ENCODE results near the gene IPO4.

The IPO4 gene

GRCh38 chr14:24216345-24216699, 27.7 kb upstream of the IPO4 start:
- H3K36me3 ChIP-seq (ENCODE audit: control insufficient read depth, insufficient read depth, low read length) = no peaks in the 10 kb centered on the region
- H3K4me3 ChIP-seq (ENCODE audit: low read depth, low read length) = peak overlapping the region; percentile 71
- H3K79me2 ChIP-seq = peaks cover 32% of the 10 kb centered on the region
- no peaks in the 10 kb centered on the region for H3K27me3 ChIP-seq (ENCODE audit: control insufficient read depth, insufficient read depth, low read length)
- peak overlapping the region; percentile 93 for H3K27ac ChIP-seq
- H3K9ac ChIP-seq = no peak overlapping the region
- H3K4me1 ChIP-seq = peaks cover 8% of the 10 kb centered on the region
- TF ChIP-seq, protein P1, sequence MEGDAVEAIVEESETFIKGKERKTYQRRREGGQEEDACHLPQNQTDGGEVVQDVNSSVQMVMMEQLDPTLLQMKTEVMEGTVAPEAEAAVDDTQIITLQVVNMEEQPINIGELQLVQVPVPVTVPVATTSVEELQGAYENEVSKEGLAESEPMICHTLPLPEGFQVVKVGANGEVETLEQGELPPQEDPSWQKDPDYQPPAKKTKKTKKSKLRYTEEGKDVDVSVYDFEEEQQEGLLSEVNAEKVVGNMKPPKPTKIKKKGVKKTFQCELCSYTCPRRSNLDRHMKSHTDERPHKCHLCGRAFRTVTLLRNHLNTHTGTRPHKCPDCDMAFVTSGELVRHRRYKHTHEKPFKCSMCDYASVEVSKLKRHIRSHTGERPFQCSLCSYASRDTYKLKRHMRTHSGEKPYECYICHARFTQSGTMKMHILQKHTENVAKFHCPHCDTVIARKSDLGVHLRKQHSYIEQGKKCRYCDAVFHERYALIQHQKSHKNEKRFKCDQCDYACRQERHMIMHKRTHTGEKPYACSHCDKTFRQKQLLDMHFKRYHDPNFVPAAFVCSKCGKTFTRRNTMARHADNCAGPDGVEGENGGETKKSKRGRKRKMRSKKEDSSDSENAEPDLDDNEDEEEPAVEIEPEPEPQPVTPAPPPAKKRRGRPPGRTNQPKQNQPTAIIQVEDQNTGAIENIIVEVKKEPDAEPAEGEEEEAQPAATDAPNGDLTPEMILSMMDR (IDR thresholded peaks at IDR 0.05) = no peak
- H2AFZ ChIP-seq = no peak overlapping the region
- H3K9me3 ChIP-seq (ENCODE audit: control insufficient read depth, low read length) = no peaks in the 10 kb centered on the region
- peak overlapping the region; percentile 82 for H3K4me2 ChIP-seq (ENCODE audit: low read length)

GRCh38 chr14:24215495-24216344, 27.1 kb upstream of the IPO4 start, which contains the start of gene MDP1:
MDP1 (minus strand) TSS chr14:24216066; CDS start chr14:24215955, 111 bp downstream.
- Histone ChIP-seq H3K9me3 (ENCODE audit: control insufficient read depth, low read length) (no peaks in the 10 kb centered on the region), H3K9ac (peak within 1 kb of the TSS; percentile 57), H3K4me1 (peaks cover 8% of the 10 kb centered on the region), H3K27ac (peak within 1 kb of the TSS; percentile 93), H3K36me3 (ENCODE audit: control insufficient read depth, insufficient read depth, low read length) (no peaks in the 10 kb centered on the region), H3K4me3 (ENCODE audit: low read depth, low read length) (peak within 1 kb of the TSS; percentile 71), H3K27me3 (ENCODE audit: control insufficient read depth, insufficient read depth, low read length) (no peaks in the 10 kb centered on the region), H3K79me2 (peaks cover 32% of the 10 kb centered on the region), H3K4me2 (ENCODE audit: low read length) (peak within 1 kb of the TSS; percentile 82), H2AFZ (peak within 1 kb of the TSS; percentile 92)
- TF ChIP-seq, protein P1 (IDR thresholded peaks at IDR 0.05) = peak; percentile 77

DNA sequence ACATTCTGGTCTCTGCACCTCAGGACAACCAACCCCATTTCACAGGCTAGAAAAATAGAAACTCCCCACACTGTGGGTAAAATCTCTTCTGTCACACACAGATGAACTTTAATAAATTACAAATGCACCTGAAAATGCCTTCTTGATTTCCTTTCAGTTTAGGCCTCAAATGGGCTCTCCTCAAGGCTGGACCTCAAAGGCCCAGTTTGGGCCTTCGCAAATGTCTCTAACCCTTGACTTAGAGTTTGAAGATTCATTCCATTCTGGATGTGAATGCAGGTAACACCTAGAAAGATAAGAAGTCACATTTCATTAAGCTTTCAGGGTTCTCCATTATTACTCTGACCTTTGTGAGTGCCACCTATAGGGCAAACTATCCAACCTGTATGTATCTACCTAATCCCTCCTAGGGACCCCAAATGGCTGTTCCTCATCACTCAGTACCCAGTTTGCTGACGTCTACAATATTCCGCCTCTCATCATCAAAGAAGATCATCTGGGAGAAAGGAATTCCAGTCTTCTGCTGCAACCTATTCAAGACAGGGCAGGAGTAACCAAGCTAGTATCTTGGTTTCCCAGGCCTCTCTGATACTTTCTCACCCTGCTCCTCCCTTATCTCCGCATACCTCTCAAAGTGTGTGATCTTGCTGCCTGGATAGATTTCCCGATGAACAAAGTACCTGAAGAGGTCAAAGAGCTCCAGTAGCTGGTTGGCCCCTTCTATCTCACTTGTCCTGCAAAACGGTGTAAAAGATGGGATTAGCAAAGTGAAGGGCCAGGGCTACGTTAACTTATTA, 25.4 kb upstream of the IPO4 start:
- Histone ChIP-seq H3K9me3 (ENCODE audit: control insufficient read depth, low read length) (no peaks in the 10 kb centered on the region), H3K36me3 (ENCODE audit: control insufficient read depth, insufficient read depth, low read length) (no peaks in the 10 kb centered on the region), H3K27me3 (ENCODE audit: control insufficient read depth, insufficient read depth, low read length) (no peaks in the 10 kb centered on the region), H3K79me2 (peaks cover 24% of the 10 kb centered on the region), H2AFZ (peak overlapping the region; percentile 90), H3K4me3 (ENCODE audit: low read depth, low read length) (peak overlapping the region; percentile 91), H3K27ac (peak overlapping the region; percentile 98), H3K9ac (no peak overlapping the region), H3K4me2 (ENCODE audit: low read length) (peak overlapping the region; percentile 64), H3K4me1 (peaks cover 8% of the 10 kb centered on the region)
- TF ChIP-seq, protein P1 (IDR thresholded peaks at IDR 0.05) = no peak

DNA sequence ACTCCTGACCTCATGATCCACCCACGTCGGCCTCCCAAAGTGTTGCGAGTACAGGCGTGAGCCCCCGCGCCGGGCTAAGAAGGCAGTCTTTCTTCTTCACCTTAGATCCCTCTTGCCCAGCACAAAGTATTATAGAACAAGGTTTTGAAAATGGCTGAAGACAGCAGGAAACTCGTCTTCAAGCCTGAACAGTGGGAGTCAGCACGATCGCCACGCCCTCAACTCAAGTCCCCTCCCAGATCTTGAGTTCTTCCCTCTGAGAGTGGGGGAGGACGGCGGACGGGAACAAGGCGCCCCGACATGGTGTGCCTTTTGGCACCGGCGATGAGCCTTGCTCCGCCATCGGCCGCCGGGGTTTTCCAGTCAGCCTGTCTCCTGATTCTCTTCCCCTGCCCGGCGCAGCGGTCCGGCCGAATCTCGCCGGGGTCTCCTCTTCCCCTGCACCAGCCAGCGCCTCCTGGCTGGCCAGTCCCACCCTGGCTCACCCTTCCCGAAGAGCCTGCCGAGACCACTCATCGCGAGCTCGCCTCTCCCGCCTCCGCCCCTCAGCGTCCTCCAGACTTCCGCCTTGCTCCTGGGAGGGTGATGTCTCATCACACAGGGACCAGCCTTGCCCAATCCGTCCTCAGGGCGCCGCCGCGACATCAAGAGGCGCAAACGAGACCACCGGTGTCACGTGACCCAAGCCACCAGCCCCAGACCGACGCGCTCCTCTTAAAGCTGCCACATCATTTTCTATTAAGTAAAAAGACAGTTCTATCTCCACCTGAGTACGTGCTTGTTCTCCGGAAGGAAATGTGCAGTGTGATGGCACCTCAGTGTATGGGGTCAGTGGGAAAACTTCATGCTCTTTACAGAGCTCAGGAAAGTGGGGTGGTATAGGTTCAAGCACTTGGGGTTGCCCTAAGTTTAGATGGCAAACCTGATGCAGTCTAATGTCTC, 24.6 kb upstream of the IPO4 start, which contains the start of gene CHMP4A:
Gene CHMP4A (minus strand): TSS at position 565 of the 942 bp plus-strand sequence. CDS start 49 bp downstream, at position 516.
- Histone ChIP-seq H2AFZ (peak within 1 kb of the TSS; percentile 90), H3K4me2 (ENCODE audit: low read length) (peak within 1 kb of the TSS; percentile 64), H3K36me3 (ENCODE audit: control insufficient read depth, insufficient read depth, low read length) (no peaks in the 10 kb centered on the region), H3K4me3 (ENCODE audit: low read depth, low read length) (peak within 1 kb of the TSS; percentile 91), H3K79me2 (peaks cover 17% of the 10 kb centered on the region), H3K27me3 (ENCODE audit: control insufficient read depth, insufficient read depth, low read length) (no peaks in the 10 kb centered on the region), H3K9ac (peak within 1 kb of the TSS; percentile 88), H3K4me1 (peaks cover 8% of the 10 kb centered on the region), H3K9me3 (ENCODE audit: control insufficient read depth, low read length) (no peaks in the 10 kb centered on the region), H3K27ac (peak within 1 kb of the TSS; percentile 98)
- TF ChIP-seq, protein P1 (IDR thresholded peaks at IDR 0.05) = peak; percentile 34

All from parathyroid adenoma (tissue), 2 donors.